Fibroblast of villous mesenchyme (primary cell): Measurements from ENCODE around the gene DCUN1D2. TPM values are rescaled to one million over a fixed set of nuclear protein-coding genes. Genes with fewer than 3 reads are reported as not detected.

Source experiments
- DNase-seq: peaks from one replicate; pipeline ENCODE4 v3.0.0-alpha.2; 2010; ENCODE audit warnings: low read depth
- H3K4me3 ChIP-seq: 2 replicates; pipeline ENCODE4 v1.5.1; 2011; ENCODE audit warnings: low read depth, mild to moderate bottlenecking, low read length
- CTCF ChIP-seq: IDR thresholded peaks from 2 replicates; pipeline ENCODE4 v1.5.1; 2012; ENCODE audit warnings: low read depth, mild to moderate bottlenecking, low read length; ENCODE audit not compliant: insufficient read depth
- total RNA-seq: library from RNA; depleted of rRNA; stranded (reverse); fragments of >200 nt; gene quantifications from 2 replicates; pipeline ENCODE4 v1.2.3, GENCODE V29; 2012

The DCUN1D2 gene
- total RNA-seq, 1 donor = 13.4 TPM

- no peak for DNase-seq
- TF ChIP-seq CTCF = no peak
- H3K4me3 ChIP-seq = no peak overlapping the region
Observed at GRCh38 chr13:113419531-113420193, 70.8 kb downstream of the DCUN1D2 start.

- no peak for TF ChIP-seq CTCF
- no peak for DNase-seq
- H3K4me3 ChIP-seq = no peak overlapping the region
Observed at GRCh38 chr13:113418722-113419049, 71.8 kb downstream of the DCUN1D2 start.

- no peak for TF ChIP-seq CTCF
- no peak for DNase-seq
- H3K4me3 ChIP-seq = no peak overlapping the region
Observed at GRCh38 chr13:113417836-113418721, 72.4 kb downstream of the DCUN1D2 start.

- DNase-seq = no peak
- TF ChIP-seq CTCF = no peak
- H3K4me3 ChIP-seq = no peak overlapping the region
Observed at GRCh38 chr13:113417008-113417751, 73.3 kb downstream of the DCUN1D2 start.

GRCh38 chr13:113415825-113416224 lies 74.7 kb downstream of the DCUN1D2 start:
- no peak for DNase-seq
- no peak for TF ChIP-seq CTCF
- no peak overlapping the region for H3K4me3 ChIP-seq

GRCh38 chr13:113415032-113415431 lies 75.5 kb downstream of the DCUN1D2 start:
- no peak for DNase-seq
- TF ChIP-seq CTCF = no peak
- H3K4me3 ChIP-seq = no peak overlapping the region
